Measurements from ENCODE around the gene ZSWIM5.
"Not testable (repeated sequence)": the region's sequence is repeated elsewhere in the genome, so short reads cannot be mapped to it uniquely, and the experiment has no call there.

The ZSWIM5 gene

DNA sequence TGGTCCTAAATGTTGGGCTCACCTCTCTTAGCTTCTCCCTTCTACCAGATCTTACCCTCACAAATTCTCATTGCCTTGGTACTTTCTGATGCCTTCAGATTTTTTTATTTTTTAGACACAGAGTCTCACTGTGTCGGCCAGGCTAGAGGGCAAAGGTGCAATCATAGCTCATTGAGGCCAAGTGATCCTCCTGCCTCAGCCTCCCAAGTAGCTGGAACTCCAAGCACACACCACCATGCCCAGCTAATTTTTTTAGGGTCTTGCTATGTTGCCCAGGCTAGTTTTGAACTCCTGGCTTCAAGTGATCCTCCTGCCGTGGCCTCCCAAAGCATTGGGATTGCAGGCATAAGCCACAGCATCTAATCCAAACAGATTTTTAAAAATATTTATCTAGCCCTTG, 69.4 kb downstream of the ZSWIM5 start:
- no peak for DNase-seq

- DNase-seq = no peak
Observed at GRCh38 chr1:45135316-45135715, 71.1 kb downstream of the ZSWIM5 start.

DNA sequence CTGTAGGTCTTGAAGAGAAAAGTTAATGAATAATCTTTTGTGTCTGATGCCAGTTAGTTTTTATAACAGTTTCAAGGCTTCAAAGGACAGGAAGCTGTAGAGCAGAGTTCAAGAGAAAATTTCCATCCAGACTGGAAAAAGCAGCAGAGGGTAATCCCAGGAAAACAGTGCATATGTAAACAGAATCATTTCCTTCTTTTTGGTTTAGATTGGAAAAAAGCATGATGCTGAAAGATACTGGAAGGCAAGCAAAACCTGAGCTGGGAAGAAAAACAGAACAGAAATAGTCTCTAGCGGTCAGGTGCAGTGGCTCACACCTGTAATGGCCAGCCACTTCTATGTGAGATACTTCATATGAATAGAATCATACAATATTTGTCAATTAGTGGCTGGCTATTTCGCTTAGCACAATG, 71.9 kb downstream of the ZSWIM5 start:
- DNase-seq = no peak

- not testable (repeated sequence) for DNase-seq
Observed at GRCh38 chr1:45132719-45133118, 73.7 kb downstream of the ZSWIM5 start.

DNA sequence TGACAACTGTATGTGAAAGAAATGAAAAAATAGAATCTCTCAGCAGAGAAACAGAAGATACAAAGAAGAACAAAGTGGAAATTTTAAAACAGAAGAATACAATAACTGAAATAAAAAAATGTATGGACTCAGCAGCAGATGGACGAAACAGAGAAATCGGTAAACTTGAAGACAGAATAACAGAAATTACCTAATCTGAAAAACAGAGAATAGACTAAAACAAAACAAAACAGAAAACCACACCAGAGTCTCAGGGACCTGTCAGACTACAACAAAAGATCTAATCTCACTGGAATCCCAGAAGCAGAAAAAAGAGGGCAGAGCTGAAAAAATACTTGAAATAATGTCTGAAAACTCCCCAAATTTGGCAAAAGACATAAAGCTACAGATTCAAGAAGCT, 83.0 kb downstream of the ZSWIM5 start:
- DNase-seq = peak; percentile 32

DNA sequence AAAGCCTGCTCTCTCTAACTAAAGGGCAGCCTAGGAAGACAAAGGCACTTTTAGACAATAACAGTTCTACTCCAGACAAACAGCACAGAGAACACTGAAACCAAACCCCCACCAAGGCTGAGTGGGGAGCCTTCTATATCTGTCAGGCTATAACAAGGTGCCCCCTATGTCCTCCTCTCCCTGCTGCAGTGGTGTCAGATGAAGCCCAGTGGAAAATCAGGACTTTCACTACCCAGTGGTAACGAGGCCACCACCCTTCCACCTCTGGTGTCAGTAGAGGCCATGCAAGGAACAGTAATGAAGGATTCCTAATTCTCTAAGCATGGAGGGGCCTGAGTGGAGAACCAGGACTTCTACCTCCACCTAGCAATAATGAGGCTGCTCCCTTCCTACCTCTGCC, 83.7 kb downstream of the ZSWIM5 start:
- no peak for DNase-seq

- no peak for DNase-seq
Observed at GRCh38 chr1:45117766-45118165, 88.6 kb downstream of the ZSWIM5 start.

GRCh38 chr1:45116820-45117219, 89.6 kb downstream of the ZSWIM5 start:
- DNase-seq = no peak

- no peak for DNase-seq
Observed at GRCh38 chr1:45116340-45116739, 90.1 kb downstream of the ZSWIM5 start.

DNA sequence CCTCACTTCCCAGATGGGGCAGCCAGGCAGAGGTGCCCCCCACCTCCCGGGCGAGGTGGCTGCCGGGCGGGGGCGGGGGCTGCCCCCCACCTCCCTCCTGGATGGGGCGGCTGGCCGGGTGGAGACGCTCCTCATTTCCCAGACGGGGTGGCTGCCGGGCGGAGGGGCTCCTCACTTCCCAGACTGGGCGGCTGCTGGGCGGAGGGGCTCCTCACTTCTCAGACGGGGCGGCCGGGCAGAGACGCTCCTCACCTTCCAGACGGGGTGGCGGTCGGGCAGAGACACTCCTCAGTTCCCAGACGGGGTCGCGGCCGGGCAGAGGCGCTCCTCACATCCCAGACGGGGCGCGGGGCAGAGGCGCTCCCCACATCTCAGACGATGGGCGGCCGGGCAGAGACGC, 91.2 kb downstream of the ZSWIM5 start:
- not testable (repeated sequence) for DNase-seq

GRCh38 chr1:45112661-45113060, 93.7 kb downstream of the ZSWIM5 start:
- DNase-seq = no peak

DNA sequence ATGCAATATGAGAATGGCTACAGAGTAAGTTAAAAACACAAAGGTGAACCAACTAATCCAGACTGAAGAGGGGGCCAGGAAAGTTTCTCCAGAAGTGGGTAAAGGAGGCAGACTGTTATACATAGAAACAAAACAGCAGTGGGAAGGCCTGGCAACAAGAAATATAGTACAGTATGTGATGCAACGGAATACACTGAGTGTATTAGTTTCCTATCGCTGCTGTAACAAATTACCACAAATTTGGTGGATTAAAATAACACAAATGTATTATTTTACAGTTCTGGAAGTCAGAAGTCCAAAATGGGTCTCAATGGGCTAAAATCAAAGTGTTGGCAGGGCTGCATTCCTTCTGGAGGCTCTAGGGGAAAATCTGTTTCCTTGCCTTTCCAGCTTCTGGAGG, 95.2 kb downstream of the ZSWIM5 start:
- DNase-seq = no peak

GRCh38 chr1:45107782-45108181, 98.6 kb downstream of the ZSWIM5 start:
- DNase-seq = no peak

DNA sequence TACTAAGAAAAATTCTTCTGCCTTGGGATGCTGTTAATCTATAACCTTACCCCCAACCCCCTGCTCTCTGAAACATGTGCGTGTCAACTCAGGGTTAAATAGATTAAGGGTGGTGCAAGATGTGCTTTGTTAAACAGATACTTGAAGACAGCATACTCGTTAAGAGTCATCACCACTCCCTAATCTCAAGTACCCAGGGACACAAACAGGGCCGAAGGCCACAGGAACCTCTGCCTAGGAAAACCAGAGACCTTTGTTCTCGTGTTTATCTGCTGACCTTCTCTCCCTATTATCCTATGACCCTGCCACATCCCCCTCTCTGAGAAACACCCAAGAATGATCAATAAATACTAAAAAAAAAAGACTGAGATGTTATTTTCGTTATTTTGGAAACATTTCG, 99.5 kb downstream of the ZSWIM5 start:
- not testable (repeated sequence) for DNase-seq

DNA sequence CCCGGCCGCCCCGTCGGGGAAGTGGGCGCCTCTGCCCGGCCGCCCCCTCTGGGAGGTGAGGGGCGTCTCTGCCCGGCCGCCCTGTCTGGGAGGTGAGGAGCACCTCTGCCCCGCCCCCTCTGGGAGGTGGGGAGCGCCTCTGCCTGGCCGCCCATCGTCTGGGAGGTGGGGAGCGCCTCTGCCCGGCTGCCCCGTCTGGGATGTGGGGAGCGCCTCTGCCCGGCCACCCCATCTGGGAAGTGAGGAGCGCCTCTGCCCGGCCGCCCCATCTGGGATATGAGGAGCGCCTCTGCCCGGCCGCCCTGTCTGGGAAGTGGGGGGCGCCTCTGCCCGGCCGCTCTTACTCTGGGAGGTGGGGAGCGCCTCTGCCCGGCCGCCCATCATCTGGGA, 100.3 kb downstream of the ZSWIM5 start:
- DNase-seq = not testable (repeated sequence)

DNA sequence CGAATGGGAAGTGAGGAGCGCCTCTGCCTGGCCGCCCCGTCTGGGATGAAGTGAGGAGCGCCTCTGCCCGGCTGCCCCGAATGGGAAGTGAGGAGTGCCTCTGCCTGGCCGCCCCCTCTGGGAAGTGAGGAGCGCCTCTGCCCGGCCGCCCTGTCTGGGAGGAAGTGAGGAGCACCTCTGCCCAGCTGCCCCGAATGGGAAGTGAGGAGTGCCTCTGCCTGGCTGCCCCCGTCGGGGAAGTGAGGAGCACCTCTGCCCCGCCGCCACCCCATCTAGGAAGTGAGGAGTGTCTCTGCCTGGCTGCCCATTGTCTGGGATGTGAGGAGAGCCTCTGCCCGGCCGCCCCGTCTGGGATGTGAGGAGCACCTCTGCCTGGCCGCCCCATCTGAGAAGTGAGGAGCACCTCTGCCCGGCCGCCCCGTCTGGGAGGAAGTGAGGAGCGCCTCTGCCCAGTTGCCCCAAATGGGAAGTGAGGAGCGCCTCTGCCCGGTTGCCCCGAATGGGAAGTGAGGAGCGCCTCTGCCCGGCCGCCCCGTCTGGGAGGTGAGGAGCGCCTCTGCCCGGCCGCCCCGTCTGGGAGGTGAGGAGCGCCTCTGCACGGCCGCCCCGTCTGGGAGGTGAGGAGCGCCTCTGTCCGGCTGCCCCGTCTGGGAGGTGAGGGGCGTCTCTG, 100.8 kb downstream of the ZSWIM5 start:
- not testable (repeated sequence) for DNase-seq

GRCh38 chr1:45103534-45103933, 102.9 kb downstream of the ZSWIM5 start:
- no peak for DNase-seq

GRCh38 chr1:45101947-45102346, 104.5 kb downstream of the ZSWIM5 start:
- DNase-seq = no peak

DNA sequence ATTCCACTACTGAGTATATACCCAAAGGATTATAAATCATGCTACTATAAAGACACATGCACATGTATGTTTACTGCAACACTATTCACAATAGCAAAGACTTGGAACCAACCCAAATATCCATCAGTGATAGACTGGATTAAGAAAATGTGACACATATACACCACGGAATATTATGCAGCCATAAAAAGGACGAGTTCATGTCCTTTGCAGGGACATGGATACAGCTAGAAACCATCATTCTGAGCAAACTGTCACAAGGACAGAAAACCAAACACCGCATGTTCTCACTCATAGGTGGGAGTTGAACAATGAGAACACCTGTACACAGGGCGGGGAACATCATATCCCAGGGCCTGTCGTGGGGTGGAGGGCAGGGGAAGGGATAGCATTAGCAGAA, 104.9 kb downstream of the ZSWIM5 start:
- DNase-seq = not testable (repeated sequence)

DNA sequence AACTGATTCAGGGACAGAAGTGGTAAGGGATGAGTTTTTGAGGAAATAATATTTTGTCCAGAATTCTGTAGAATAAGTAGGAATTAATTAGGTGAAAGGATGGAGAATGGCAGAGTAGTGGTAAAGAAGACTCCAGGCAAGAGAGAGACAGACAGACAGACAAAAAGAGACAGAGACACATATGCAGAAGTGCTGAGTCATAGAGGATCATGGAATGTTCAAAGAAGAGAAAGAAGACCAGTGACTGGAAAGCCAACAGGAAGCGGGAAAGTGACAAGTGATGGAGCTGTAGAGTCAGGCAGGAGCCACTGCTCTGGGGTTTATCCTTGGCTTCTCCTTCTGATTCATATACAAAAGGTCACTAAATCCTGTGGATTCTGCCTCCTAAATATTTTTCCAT, 108.5 kb downstream of the ZSWIM5 start:
- DNase-seq = no peak

- no peak for DNase-seq
Observed at GRCh38 chr1:45097079-45097478, 109.3 kb downstream of the ZSWIM5 start.

DNA sequence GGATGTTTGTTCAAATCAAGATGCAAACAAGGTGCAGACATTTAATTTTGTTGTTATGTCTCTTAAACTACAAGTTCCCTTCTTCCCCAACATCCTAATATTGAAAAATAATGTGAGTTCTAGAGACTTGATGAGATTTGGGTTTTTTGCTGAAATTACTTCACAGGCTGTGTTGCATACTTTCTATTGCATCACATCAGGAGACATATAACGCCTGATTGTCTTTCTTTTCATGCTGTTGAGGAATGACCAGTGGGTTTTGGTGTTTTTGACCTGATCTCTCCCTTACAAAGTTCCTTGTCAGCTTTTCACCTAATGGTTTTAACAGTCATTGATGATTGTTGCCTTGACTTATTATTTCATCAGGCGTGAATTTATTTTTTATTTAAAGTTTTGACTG, 111.0 kb downstream of the ZSWIM5 start:
- no peak for DNase-seq

DNA sequence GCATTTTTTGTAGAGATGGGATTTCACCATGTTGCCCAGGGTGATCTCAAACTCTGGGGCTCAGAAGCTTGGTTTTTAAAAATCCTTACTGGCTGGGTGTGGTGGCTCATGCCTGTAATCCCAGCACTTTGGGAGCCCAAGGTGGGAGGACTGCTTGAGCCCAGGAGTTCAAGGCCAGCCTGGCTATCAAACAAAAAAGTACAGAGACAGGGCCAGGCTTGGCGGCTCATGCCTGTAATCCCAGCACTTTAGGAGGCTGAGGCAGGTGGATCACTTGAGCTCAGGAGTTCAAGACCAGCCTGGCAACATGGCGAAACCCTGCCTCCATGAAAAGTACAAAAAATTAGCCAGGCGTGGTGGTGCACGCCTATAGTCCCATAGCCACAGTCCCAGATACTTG, 112.0 kb downstream of the ZSWIM5 start:
- DNase-seq = not testable (repeated sequence)

GRCh38 chr1:45093334-45093733, 113.1 kb downstream of the ZSWIM5 start:
- DNase-seq = no peak

GRCh38 chr1:45089711-45090110, 116.7 kb downstream of the ZSWIM5 start:
- no peak for DNase-seq

DNA sequence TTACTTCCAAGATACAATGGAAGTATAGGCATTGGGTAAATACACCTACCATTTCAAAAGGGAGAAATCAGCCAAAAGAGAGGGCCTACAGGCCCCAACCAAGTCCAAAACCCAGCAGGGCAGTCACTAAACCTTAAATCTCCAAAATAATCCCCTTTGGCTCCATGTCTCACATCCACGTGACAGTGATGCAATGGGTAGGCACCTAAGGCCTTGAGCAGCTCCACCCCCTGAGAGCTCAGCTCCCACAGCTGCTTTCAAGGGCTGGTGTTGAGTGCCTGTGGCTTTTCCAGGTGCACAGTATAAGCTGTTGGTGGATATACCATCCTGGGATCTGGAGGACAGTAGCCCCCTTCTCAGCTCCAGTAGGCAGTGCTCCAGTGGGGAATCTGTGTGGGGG, 121.8 kb downstream of the ZSWIM5 start:
- DNase-seq = no peak

All from OCI-M1 (cell line).